Neural cell (in vitro differentiated cells): ENCODE results near the gene GNG2. TPM values are rescaled to one million over a fixed set of nuclear protein-coding genes. Genes with fewer than 3 reads are reported as not detected.

ENCODE experiments used
- H2AFZ ChIP-seq: fragments of 200-600, 300-800 bp; sonication (generic), shearing (Covaris generic); 2 replicates; pipeline ENCODE4 v1.6.0; 2014; ENCODE audit warnings: low read depth, mild to moderate bottlenecking, antibody characterized with exemption, low read length, moderate library complexity
- H3F3A ChIP-seq: fragments of 200-600 bp; shearing (Covaris generic); 2 replicates; pipeline ENCODE4 v1.6.1; 2016; ENCODE audit warnings: mild to moderate bottlenecking, moderate library complexity, mixed read lengths, antibody characterized with exemption, low read length; ENCODE audit not compliant: insufficient read depth, poor library complexity, severe bottlenecking
- H3K27ac ChIP-seq: fragments of 200-600, 300-800 bp; sonication (generic), shearing (Covaris generic); 2 replicates; pipeline ENCODE4 v1.5.1; 2014; ENCODE audit warnings: mild to moderate bottlenecking, low read length, moderate library complexity
- H3K27me3 ChIP-seq: fragments of 300-800, 200-600 bp; sonication (generic), shearing (Covaris generic); 2 replicates; pipeline ENCODE4 v1.6.0; 2014; ENCODE audit warnings: mild to moderate bottlenecking, low read depth, low read length, moderate library complexity; ENCODE audit not compliant: insufficient read depth
- H3K36me3 ChIP-seq: fragments of 300-800, 200-600 bp; sonication (generic), shearing (Covaris generic); 2 replicates; pipeline ENCODE4 v1.5.1; 2014; ENCODE audit warnings: mild to moderate bottlenecking, antibody characterized with exemption, low read length, moderate library complexity; ENCODE audit not compliant: insufficient read depth
- H3K4me2 ChIP-seq: fragments of 300-800, 200-600 bp; sonication (generic), shearing (Covaris generic); 2 replicates; pipeline ENCODE4 v1.6.0; 2014; ENCODE audit warnings: mild to moderate bottlenecking, low read length
- H3K4me3 ChIP-seq: fragments of 300-800, 200-600 bp; sonication (generic), shearing (Covaris generic); 2 replicates; pipeline ENCODE4 v1.5.1; 2014; ENCODE audit warnings: mild to moderate bottlenecking, low read length, moderate library complexity
- H3K79me2 ChIP-seq: fragments of 200-600 bp; shearing (Covaris generic); replicated peaks from 2 replicates; pipeline ENCODE4 v1.6.0; 2014; ENCODE audit warnings: mild to moderate bottlenecking, low read length, moderate library complexity; ENCODE audit not compliant: insufficient read depth
- H3K9ac ChIP-seq: fragments of 300-800, 200-600 bp; sonication (generic), shearing (Covaris generic); 2 replicates; pipeline ENCODE4 v1.6.1; 2016; ENCODE audit warnings: mild to moderate bottlenecking, low read length, mixed read lengths
- H3K9me2 ChIP-seq: fragments of 200-600 bp; shearing (Covaris generic); 2 replicates; pipeline ENCODE4 v1.6.1; 2016; ENCODE audit warnings: mild to moderate bottlenecking, low read length, mixed read lengths; ENCODE audit not compliant: insufficient read depth
- H3K9me3 ChIP-seq: fragments of 200-600, 300-800 bp; sonication (generic), shearing (Covaris generic); 2 replicates; pipeline ENCODE4 v1.6.1; 2016; ENCODE audit warnings: mild to moderate bottlenecking, mixed run types, low read length, moderate library complexity, mixed read lengths
- H4K20me1 ChIP-seq: fragments of 200-600 bp; shearing (Covaris generic); 2 replicates; pipeline ENCODE4 v1.6.1; 2016; ENCODE audit warnings: mild to moderate bottlenecking, mixed run types; ENCODE audit not compliant: insufficient read depth
- CTCF ChIP-seq: fragments of 450-650 bp; IDR thresholded peaks from 2 replicates; pipeline ENCODE4 v1.5.1; 2014; ENCODE audit warnings: antibody characterized with exemption, mild to moderate bottlenecking, moderate library complexity; ENCODE audit not compliant: poor library complexity, severe bottlenecking
- EP300 ChIP-seq: fragments of 450-650 bp; conservative IDR thresholded peaks from 2 replicates; pipeline ENCODE4 v1.6.1; 2014; ENCODE audit warnings: antibody characterized with exemption, mild to moderate bottlenecking, moderate library complexity; ENCODE audit not compliant: poor library complexity, severe bottlenecking
- EZH2 ChIP-seq: fragments of 200-600, 300-800 bp; shearing (Covaris generic), sonication (generic); IDR thresholded peaks from 2 replicates; pipeline ENCODE4 v1.6.1; 2014; ENCODE audit warnings: antibody characterized with exemption, low read length, borderline replicate concordance, mild to moderate bottlenecking; ENCODE audit not compliant: insufficient read depth, poor library complexity, severe bottlenecking
- MXI1 ChIP-seq: fragments of 450-650 bp; conservative IDR thresholded peaks from 2 replicates; pipeline ENCODE4 v1.6.1; 2014; ENCODE audit warnings: antibody characterized with exemption, mild to moderate bottlenecking; ENCODE audit not compliant: poor library complexity, severe bottlenecking
- POLR2AphosphoS5 ChIP-seq: IDR thresholded peaks from 2 replicates; pipeline ENCODE4 v1.6.1; 2012
- RAD21 ChIP-seq: fragments of 450-650 bp; conservative IDR thresholded peaks from 2 replicates; pipeline ENCODE4 v1.6.1; 2014; ENCODE audit warnings: antibody characterized with exemption, mild to moderate bottlenecking, moderate library complexity
- SMC3 ChIP-seq: fragments of 450-650 bp; conservative IDR thresholded peaks from 2 replicates; pipeline ENCODE4 v1.6.1; 2014; ENCODE audit warnings: antibody characterized with exemption, mild to moderate bottlenecking, moderate library complexity; ENCODE audit not compliant: poor library complexity
- TAF1 ChIP-seq: IDR thresholded peaks from 2 replicates; pipeline ENCODE4 v1.6.1; 2012; ENCODE audit warnings: low read depth
- polyA plus RNA-seq: library from polyadenylated mRNA; depleted of rRNA; stranded (reverse); fragments of >200 nt; gene quantifications from 2 replicates; pipeline ENCODE4 v1.2.3, GENCODE V29; 2014
- TF ChIP-seq, protein P1 (sequence below): IDR thresholded peaks from 2 replicates; pipeline ENCODE4 v1.6.1; 2012; ENCODE audit warnings: borderline replicate concordance

GNG2 gene
- polyA plus RNA-seq, 1 donor from 2014 or later = 515 TPM

GRCh38 chr14:51848120-51848519 is 12.3 kb upstream of the GNG2 start:
- no peaks in the 10 kb centered on the region for H3K36me3 ChIP-seq
- no peaks in the 10 kb centered on the region for H3K27me3 ChIP-seq
- H3K4me3 ChIP-seq = no peak overlapping the region
- no peak overlapping the region for H3K4me2 ChIP-seq
- H4K20me1 ChIP-seq = no peaks in the 10 kb centered on the region
- H3K9ac ChIP-seq = no peak overlapping the region
- H3K9me3 ChIP-seq = no peaks in the 10 kb centered on the region
- no peaks in the 10 kb centered on the region for H3F3A ChIP-seq
- peak overlapping the region; percentile 96 for H3K27ac ChIP-seq
- H3K79me2 ChIP-seq = no peaks in the 10 kb centered on the region
- TF ChIP-seq TAF1 (no peak), MXI1 (no peak)
- H3K9me2 ChIP-seq = no peaks in the 10 kb centered on the region
- no peak overlapping the region for H2AFZ ChIP-seq

DNA sequence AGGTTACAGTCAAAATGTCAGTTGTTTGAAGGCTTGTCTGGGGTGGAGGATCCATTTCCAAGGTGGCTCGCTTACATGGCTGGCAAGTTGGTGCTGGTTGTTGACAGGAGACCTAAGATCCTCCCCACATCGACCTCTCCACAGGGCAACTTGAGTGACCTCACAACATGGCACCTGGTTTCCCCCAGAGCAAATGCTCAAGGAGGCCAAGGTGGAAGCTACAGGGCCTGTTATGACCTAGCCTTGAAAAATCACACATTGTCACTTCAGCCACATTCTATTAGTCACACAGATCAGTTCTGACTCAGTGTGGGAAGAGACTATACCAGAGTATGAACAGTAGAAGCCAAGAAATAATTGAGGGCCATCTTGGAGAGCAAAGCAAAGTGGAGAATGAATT is 11.3 kb upstream of the GNG2 start:
- no peaks in the 10 kb centered on the region for H3K36me3 ChIP-seq
- no peak overlapping the region for H3K4me2 ChIP-seq
- TF ChIP-seq RAD21 (no peak), EZH2 (no peak), SMC3 (no peak), POLR2AphosphoS5 (no peak), MXI1 (no peak), TAF1 (no peak), CTCF (no peak), EP300 (no peak)
- TF ChIP-seq, protein P1, sequence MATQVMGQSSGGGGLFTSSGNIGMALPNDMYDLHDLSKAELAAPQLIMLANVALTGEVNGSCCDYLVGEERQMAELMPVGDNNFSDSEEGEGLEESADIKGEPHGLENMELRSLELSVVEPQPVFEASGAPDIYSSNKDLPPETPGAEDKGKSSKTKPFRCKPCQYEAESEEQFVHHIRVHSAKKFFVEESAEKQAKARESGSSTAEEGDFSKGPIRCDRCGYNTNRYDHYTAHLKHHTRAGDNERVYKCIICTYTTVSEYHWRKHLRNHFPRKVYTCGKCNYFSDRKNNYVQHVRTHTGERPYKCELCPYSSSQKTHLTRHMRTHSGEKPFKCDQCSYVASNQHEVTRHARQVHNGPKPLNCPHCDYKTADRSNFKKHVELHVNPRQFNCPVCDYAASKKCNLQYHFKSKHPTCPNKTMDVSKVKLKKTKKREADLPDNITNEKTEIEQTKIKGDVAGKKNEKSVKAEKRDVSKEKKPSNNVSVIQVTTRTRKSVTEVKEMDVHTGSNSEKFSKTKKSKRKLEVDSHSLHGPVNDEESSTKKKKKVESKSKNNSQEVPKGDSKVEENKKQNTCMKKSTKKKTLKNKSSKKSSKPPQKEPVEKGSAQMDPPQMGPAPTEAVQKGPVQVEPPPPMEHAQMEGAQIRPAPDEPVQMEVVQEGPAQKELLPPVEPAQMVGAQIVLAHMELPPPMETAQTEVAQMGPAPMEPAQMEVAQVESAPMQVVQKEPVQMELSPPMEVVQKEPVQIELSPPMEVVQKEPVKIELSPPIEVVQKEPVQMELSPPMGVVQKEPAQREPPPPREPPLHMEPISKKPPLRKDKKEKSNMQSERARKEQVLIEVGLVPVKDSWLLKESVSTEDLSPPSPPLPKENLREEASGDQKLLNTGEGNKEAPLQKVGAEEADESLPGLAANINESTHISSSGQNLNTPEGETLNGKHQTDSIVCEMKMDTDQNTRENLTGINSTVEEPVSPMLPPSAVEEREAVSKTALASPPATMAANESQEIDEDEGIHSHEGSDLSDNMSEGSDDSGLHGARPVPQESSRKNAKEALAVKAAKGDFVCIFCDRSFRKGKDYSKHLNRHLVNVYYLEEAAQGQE = no peak
- H3K27ac ChIP-seq = no peak overlapping the region
- no peak overlapping the region for H3K9ac ChIP-seq
- H3K4me3 ChIP-seq = no peak overlapping the region
- no peaks in the 10 kb centered on the region for H3K9me2 ChIP-seq
- no peaks in the 10 kb centered on the region for H3K9me3 ChIP-seq
- H3K79me2 ChIP-seq = no peaks in the 10 kb centered on the region
- H3K27me3 ChIP-seq = no peaks in the 10 kb centered on the region
- no peaks in the 10 kb centered on the region for H4K20me1 ChIP-seq
- H3F3A ChIP-seq = no peaks in the 10 kb centered on the region
- no peak overlapping the region for H2AFZ ChIP-seq

GRCh38 chr14:51850651-51851050 is 9.8 kb upstream of the GNG2 start:
- H3F3A ChIP-seq = no peaks in the 10 kb centered on the region
- H3K36me3 ChIP-seq = no peaks in the 10 kb centered on the region
- H3K9me3 ChIP-seq = no peaks in the 10 kb centered on the region
- H3K4me3 ChIP-seq = no peak overlapping the region
- H3K27ac ChIP-seq = no peak overlapping the region
- H3K79me2 ChIP-seq = no peaks in the 10 kb centered on the region
- no peaks in the 10 kb centered on the region for H3K9me2 ChIP-seq
- no peaks in the 10 kb centered on the region for H3K27me3 ChIP-seq
- H4K20me1 ChIP-seq = no peaks in the 10 kb centered on the region
- H3K9ac ChIP-seq = no peak overlapping the region
- H2AFZ ChIP-seq = no peak overlapping the region
- H3K4me2 ChIP-seq = no peak overlapping the region
- TF ChIP-seq POLR2AphosphoS5 (no peak), CTCF (no peak), RAD21 (no peak), SMC3 (no peak), EZH2 (no peak), MXI1 (no peak), EP300 (no peak), TAF1 (no peak)
- TF ChIP-seq, protein P1 = no peak
